GM21529 (cell line): Measurements from ENCODE around the gene SMURF1.

Experiments used
- ATAC-seq: cut with Tn5 transposase; IDR thresholded peaks from one replicate; pipeline ENCODE4 v1.9.1; 2021; ENCODE audit not compliant: unreplicated experiment

The SMURF1 gene

DNA sequence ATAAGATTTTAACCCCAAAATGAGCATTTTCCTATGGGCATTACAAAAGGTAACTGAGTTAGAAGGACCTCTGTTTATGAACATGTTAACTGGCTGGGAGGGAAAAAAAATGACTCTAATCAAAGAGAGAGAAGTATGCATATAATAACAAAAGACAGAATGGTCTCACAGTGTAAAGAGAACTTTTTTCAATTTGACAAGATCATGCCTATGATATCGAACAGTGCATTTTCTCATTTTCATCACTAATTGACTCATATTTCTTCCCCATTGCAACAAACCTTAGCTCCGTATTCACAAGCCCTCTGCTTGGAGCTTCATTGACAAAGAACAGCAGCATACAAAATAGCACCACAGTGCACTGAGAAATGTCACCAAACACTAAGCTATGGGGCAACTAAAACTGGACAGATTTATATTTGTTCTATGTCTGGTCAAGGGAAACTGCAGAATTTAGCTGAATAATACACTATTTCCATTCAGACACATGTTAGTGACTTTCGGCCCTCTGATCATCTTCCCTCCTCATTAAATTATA is 45.6 kb downstream of the SMURF1 start:
- ATAC-seq: no peak

DNA sequence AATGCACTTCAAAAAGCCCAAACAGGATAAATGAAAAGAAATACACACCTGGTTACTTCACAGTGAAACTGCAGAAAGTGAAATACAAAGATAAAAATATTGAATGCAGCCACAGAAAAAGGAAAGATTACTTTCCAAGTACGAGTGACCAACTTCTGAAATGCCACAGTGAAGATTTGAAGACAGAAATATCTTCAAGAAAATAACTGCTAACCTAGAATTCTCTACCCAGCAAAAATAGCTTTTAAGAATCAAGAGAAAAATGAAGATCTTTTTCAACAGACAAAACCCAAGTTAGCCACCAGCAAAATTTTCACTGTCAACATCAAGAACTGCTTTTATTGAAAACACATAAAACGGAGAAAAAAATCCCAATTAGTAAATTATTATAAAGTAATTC is 46.2 kb downstream of the SMURF1 start:
- ATAC-seq: no peak

GRCh38 chr7:99096124-99096887 is 47.6 kb downstream of the SMURF1 start:
- ATAC-seq: no peak

- no peak for ATAC-seq
Observed at GRCh38 chr7:99095698-99096097, 48.2 kb downstream of the SMURF1 start.

DNA sequence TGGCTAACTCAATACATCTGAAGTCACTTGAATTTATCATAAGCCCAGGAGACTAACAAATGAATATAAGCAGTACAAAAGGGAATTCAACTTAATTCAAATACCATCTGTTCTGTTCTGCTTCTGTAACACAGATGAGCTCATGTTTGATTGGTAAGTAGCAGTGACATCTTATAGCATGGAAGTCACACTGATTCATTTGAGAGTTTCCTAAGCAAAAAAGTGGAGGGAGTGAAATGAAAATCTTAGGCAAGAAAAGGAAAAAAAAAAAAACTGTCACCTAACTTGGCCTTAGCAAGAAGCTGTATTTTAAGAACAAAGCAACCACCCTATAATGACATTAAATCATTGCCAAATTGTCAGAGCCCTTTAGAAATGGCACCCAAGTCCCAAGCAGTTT is 49.5 kb downstream of the SMURF1 start:
- ATAC-seq: no peak

DNA sequence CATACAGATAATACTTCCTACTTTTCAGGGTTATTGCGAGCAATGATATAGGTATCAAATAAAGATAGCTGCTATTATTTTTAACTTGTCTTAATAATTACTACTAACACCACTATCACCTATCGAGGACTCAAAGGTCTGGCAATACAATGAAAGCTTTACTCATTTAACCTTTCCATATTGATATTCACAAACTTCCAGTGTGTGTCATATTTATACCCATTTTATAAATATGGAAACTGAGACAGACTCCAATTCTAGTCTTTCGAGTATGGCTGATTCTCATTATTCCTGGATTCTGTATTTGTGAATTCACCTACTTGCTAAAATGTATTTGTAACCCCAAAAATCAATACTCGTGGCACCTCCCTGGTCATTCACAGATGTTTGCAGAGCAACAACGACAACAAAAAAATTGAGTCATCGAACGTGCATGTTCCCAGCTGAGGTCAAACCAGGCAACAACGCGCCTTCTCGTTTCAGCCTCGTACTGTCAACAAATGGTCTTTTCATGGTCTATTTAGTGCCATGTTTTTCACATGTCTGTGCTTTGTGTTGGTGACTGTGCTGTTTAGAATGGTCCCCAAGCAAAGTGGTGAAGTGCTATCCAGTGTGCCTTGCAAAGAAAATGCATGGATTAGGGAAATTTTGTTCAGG is 51.7 kb downstream of the SMURF1 start:
- ATAC-seq: no peak

GRCh38 chr7:99090771-99091542 is 53.0 kb downstream of the SMURF1 start:
- no peak for ATAC-seq

DNA sequence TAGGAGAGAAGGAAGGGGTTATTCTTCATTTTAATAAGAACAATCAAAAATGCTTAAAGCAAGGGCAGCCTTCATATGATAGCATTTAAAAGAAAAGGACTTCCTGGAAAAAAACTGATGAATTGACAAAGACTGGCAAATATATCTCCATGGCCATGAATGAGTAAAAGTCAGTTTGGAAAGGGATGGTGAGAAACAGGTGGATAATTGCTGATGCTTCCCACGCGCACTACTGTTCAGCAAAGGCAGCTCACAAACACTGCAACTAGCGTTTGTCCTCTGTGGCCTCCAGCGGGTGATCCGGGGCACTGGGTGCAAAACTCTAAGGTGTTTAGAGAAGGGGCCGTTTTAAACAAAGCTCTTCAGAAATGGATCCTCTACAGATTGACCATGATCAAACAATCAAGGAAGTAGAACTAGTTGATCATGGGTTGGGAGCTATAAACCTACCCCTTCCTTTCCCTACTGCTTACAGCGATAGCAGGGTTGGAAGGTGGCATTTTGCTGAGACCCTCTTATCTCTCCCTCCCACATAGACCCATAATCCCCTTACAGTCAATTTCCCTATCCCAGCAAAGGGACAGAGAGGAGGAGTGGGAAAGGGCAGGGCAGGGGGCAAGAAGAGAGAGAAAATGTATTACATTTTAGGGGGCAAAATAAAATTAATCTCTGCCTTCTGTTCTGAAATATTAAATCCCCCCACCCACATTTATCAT is 53.8 kb downstream of the SMURF1 start:
- no peak for ATAC-seq

DNA sequence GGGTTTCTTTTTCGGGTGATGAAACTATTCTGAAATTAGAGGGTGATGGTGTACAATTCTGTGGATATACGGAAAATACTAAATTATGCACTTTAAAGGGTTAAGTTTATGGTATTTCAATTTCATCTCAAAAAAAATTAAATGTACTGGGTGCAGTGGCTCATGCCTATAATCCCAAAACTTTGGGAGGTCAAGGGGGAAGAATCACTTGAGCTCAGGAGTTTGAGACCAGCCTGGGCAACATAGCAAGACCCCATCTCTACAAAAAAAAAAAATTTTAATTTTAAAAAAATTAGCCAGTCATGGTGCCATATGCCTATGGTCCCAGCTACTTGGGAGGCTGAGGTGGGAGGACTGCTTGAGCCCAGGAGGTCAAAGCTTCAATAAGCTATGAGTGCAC is 57.0 kb downstream of the SMURF1 start:
- no peak for ATAC-seq

DNA sequence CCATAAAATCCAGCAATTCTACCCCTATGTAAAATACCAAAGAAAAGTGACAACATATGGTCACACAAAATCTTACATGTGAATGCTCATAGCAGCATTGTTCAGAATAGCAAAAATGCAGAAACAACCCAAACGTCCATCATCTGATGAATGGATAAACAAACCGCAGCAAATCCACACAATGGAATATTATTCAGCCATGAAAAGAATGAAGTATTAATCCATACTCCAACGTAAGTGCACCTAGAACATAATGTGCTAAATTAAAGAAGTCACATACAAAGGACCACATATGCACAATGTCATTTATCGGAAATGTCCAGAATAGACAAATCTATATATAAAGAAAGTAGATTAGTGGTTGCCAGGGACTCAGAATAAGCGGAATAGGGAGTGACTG is 57.4 kb downstream of the SMURF1 start:
- no peak for ATAC-seq

DNA sequence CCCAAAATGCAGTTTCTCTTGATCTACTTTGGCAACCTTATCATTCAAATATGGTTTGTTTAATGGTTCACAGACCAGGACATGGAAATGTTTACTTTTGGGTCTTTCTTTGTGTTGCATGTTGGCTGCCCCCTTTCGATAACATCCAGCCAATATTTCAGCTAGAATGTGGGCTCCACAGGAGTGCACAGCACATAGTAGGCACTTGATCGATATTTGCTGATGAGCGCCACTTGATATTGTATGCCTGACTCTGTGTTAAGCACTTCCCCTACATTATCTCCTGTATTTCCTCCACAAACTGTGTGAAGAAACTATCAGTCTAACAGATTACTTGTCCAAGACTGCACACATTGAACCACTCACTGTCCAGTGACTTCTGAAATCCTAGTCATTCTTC is 60.2 kb downstream of the SMURF1 start:
- no peak for ATAC-seq

DNA sequence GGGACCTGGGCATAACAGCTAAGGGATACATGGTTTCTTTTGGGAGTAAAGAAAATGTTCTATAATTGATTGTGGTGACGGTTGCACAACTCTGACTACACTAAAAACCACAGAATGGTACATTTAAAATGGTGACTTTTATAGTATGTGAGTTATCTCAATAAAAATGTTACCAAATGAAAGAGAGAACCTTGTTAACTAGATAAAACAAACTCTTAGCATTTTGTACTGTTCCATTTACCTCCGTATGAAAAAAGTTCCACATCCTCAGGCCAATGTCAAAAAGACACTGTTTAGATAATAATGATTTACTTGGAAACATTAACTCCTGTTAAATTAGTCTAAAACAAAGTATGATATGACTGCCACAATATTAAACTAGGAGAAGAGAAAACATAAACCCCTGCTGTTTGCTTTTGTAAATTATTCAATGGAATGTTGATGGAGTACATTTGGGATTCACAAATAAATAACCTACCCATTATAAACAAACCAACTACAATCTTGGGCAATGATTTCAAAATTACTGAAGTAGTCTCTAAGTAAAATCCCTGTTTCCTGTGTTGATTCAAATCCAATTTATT is 60.7 kb downstream of the SMURF1 start:
- no peak for ATAC-seq

- ATAC-seq: no peak
Observed at GRCh38 chr7:99080679-99081078, 63.2 kb downstream of the SMURF1 start.

DNA sequence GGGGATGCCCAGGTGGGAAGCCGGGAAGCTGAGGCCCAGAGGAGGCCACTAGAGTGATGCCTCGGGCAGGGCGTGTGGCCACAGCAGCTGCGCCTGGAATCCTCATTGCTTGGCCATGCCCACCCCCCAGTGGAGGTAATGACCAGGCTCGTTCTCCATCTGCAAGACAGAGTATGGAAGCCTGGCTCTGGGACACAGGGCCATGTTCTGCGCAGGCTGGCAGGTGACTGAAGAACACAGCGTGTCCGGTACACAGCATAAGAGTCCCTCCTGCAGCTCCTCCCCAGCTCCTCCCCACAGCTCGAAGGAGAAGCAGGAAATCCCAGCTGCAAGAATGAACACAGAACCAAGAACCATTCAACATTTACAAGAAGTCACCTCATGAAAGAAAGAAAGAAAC is 64.8 kb downstream of the SMURF1 start:
- no peak for ATAC-seq

DNA sequence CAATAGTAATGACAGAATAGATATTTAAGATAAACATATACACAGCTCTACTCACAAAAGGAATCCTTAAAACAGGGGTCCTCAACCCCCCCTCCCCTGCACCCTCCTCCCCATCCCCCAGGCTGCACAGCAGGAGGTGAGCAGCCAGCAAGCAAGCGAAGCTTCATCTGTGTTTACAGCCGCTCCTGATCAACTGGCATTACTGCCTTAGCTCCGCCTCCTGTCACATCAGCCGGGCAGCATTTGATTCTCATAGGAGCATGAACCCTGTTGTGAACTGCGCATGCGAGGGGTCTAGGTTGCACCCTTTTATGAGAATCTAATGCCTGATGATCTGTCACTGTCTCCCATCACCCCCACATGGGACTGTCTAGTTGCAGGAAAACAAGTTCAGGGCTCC is 65.5 kb downstream of the SMURF1 start:
- ATAC-seq: no peak

DNA sequence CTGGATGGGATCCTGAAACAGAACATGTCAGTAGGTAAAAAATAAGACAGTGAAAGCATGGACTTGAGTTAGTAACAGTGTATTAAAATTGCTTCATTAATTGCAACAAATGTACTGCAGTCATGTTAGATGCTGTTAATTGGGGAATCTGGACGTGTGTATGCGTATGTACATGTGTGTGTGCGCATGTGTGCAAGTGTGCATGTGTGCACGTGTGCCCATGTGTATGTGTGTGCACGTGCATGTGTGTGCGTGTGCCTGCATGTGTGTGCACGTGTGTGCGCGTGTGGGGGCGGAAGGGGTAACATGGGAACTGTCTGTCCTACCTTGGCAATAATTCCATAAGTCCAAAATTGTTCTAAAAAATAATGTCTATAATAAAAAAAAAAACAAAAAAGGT is 67.3 kb downstream of the SMURF1 start:
- no peak for ATAC-seq

- ATAC-seq: no peak
Observed at GRCh38 chr7:99073839-99074446, 70.0 kb downstream of the SMURF1 start.

GRCh38 chr7:99072126-99072525 is 71.8 kb downstream of the SMURF1 start:
- ATAC-seq: no peak

DNA sequence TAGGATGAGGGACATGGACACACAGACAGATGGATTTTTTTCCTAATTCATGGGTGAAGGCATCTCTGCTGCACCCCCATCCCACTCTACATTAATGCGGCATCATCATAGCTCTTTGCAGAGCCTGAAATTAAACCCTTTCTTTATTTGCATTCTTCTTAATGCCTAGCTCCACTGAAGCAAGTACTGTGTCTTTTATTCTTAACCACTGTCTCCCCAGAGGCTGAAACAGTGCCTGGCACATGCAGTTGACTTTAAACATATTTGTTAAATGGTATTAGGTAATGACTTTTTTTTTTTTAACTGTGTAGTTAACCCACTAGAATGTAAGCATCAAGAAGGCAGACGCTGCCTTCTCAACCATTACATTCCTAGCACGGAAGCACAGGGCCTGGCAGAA is 73.5 kb downstream of the SMURF1 start:
- ATAC-seq: no peak

DNA sequence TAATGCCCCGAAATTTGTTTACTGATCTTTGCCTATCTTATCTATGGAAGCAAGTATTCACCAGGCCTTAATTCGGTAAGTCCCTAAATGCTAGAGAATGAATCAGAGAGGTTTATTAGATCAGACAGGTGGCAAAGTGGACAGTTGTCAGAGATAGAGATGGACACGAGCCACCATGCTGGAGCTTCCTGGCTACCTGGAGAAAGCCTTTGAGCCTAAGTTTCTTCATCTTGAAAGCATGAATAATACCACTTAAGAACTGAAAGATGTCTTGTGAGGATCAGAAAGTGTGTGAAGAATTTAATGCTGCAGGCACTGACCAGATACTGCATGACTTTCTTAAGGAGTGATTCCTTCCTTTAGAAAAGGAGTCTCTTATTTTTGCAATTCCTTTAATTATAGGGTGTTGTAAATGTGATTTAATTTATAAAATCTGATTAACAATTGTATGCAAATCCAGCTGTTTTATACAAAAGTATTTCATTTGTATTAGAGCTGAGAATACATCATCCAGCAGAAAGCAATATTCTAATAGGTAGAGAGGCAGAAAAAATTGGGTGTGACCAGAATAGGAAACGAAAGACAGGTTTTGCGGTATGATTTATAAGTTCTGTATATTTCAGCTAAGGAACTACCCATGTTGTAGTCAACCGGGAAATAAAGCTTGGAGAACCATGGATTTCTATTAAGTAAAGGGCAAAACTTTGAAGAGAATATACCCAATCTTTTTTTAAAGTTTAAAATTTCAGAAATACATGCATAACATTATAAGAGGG is 82.7 kb downstream of the SMURF1 start:
- ATAC-seq: no peak
